Chondrocyte (in vitro differentiated cells): ENCODE results near the gene ZNF524. TPM values are rescaled to one million over a fixed set of nuclear protein-coding genes. Genes with fewer than 3 reads are reported as not detected.

Source experiments
- DNase-seq: peaks from one replicate; pipeline ENCODE4 v3.0.0; 2021; ENCODE audit warnings: mixed read lengths, low spot score
- H3K27ac Mint-ChIP-seq: one replicate; pipeline ENCODE4 v1.8.0; 2021; ENCODE audit warnings: mild to moderate bottlenecking, moderate library complexity, mixed read lengths; ENCODE audit not compliant: unreplicated experiment
- H3K27me3 Mint-ChIP-seq: 2 replicates; pipeline ENCODE4 v1.8.0; 2021; ENCODE audit warnings: low read depth, mixed read lengths
- H3K36me3 Mint-ChIP-seq: 2 replicates; pipeline ENCODE4 v1.8.0; 2021; ENCODE audit warnings: low read depth, mixed read lengths
- H3K4me1 Mint-ChIP-seq: 2 replicates; pipeline ENCODE4 v1.8.0; 2021; ENCODE audit warnings: low read depth, mild to moderate bottlenecking, mixed read lengths
- H3K4me3 Mint-ChIP-seq: one replicate; pipeline ENCODE4 v1.8.0; 2021; ENCODE audit warnings: mild to moderate bottlenecking, moderate library complexity, mixed read lengths; ENCODE audit not compliant: unreplicated experiment
- H3K9me3 Mint-ChIP-seq: 2 replicates; pipeline ENCODE4 v1.8.0; 2021; ENCODE audit warnings: low read depth, mixed read lengths
- total RNA-seq: library from RNA; stranded (reverse); gene quantifications from 3 replicates; pipeline ENCODE4 v1.2.1, GENCODE V29; 2021
- TF ChIP-seq, protein P1 (sequence below): fragments of 200-600 bp; sonication (generic); IDR thresholded peaks from 2 replicates; pipeline ENCODE4 v1.5.0; 2021; ENCODE audit warnings: antibody characterized with exemption, mild to moderate bottlenecking, moderate library complexity

ZNF524 gene
- total RNA-seq, 1 donor from 2014 or later: 11.0 TPM

DNA sequence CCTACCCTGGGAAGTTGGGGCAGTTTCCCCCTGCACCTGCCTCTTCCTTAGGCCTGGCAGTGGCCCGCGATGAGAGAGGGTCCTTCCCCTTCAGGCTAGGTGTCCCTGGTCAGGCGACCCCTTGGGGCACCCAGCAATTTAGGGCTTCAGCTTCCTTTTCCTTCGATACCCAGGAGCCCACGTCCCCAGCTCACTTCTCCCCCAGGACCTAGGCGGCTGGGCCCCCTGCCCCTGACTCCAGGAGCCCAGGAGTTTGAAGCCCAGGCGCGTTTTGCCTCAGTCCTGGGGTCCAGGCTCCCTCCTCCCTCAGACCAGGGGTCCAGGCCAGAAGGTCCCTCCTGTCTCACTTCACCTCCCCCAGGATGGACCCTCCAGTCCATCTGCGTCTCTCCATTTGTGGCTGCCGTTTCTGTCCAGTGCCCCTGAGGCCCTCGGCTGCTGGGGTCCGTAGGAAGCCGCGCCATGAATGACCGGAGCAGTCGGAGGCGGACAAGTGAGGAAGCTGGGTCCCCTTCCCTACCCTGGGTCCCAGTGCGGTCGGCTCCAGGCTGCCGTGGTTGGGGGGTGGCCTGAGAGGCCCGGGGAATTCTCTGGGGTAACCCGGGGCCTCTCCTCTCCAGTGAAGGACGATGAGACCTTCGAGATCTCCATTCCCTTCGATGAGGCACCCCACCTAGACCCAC lies 48.6 kb downstream of the ZNF524 start:
- peak overlapping the region; percentile 81 for H3K4me3 Mint-ChIP-seq
- H3K27me3 Mint-ChIP-seq: no peaks in the 10 kb centered on the region
- peaks cover 8% of the 10 kb centered on the region for H3K36me3 Mint-ChIP-seq
- no peaks in the 10 kb centered on the region for H3K9me3 Mint-ChIP-seq
- DNase-seq: peak; percentile 87
- H3K27ac Mint-ChIP-seq: peak overlapping the region; percentile 41
- H3K4me1 Mint-ChIP-seq: peaks cover 53% of the 10 kb centered on the region
- TF ChIP-seq, protein P1, sequence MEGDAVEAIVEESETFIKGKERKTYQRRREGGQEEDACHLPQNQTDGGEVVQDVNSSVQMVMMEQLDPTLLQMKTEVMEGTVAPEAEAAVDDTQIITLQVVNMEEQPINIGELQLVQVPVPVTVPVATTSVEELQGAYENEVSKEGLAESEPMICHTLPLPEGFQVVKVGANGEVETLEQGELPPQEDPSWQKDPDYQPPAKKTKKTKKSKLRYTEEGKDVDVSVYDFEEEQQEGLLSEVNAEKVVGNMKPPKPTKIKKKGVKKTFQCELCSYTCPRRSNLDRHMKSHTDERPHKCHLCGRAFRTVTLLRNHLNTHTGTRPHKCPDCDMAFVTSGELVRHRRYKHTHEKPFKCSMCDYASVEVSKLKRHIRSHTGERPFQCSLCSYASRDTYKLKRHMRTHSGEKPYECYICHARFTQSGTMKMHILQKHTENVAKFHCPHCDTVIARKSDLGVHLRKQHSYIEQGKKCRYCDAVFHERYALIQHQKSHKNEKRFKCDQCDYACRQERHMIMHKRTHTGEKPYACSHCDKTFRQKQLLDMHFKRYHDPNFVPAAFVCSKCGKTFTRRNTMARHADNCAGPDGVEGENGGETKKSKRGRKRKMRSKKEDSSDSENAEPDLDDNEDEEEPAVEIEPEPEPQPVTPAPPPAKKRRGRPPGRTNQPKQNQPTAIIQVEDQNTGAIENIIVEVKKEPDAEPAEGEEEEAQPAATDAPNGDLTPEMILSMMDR: no peak

- TF ChIP-seq, protein P1: no peak
These were observed 49.4 kb downstream of the ZNF524 start for GRCh38 chr19:55649268-55650125.

GRCh38 chr19:55650126-55650557 lies 50.1 kb downstream of the ZNF524 start:
- Mint-ChIP-seq H3K4me3 (no peak overlapping the region), H3K9me3 (no peaks in the 10 kb centered on the region), H3K27me3 (no peaks in the 10 kb centered on the region), H3K36me3 (peaks cover 7% of the 10 kb centered on the region), H3K4me1 (peaks cover 43% of the 10 kb centered on the region), H3K27ac (peak overlapping the region; percentile 77)
- no peak for DNase-seq
- TF ChIP-seq, protein P1: no peak

More at GRCh38 chr19:55649268-55650125, 49.4 kb downstream of the ZNF524 start:
- Mint-ChIP-seq H3K4me1 (peaks cover 45% of the 10 kb centered on the region), H3K27ac (peak overlapping the region; percentile 77), H3K36me3 (peaks cover 8% of the 10 kb centered on the region), H3K27me3 (no peaks in the 10 kb centered on the region), H3K9me3 (no peaks in the 10 kb centered on the region), H3K4me3 (peak overlapping the region; percentile 81)
- peak; percentile 74 for DNase-seq

- Mint-ChIP-seq H3K27ac (peak overlapping the region; percentile 33), H3K27me3 (no peaks in the 10 kb centered on the region), H3K9me3 (no peaks in the 10 kb centered on the region), H3K4me3 (no peak overlapping the region), H3K4me1 (peaks cover 38% of the 10 kb centered on the region), H3K36me3 (peaks cover 3% of the 10 kb centered on the region)
- TF ChIP-seq, protein P1: no peak
- DNase-seq: peak; percentile 92
These were observed 50.6 kb downstream of the ZNF524 start for GRCh38 chr19:55650602-55651230.

DNA sequence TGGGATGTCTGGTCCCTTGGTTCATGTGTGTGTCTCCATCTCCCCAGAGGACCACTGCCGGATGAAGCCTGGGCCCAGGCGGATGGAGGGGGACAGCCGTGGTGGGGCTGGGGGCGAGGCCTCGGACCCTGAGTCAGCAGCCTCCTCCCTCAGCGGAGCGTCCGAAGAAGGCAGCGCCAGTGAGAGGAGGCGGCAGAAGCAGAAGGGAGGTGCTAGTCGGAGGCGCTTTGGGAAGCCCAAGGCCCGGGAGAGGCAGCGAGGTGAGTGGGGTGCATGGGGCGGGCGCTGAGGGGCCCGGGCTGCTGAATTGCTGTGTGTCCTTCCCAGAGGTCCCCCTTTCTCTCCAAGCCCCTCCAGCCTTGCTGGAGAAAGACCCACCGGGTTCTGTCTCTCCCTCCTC lies 51.1 kb downstream of the ZNF524 start:
- no peaks in the 10 kb centered on the region for H3K9me3 Mint-ChIP-seq
- H3K27me3 Mint-ChIP-seq: no peaks in the 10 kb centered on the region
- peak; percentile 83 for DNase-seq
- TF ChIP-seq, protein P1: no peak
- peaks cover 3% of the 10 kb centered on the region for H3K36me3 Mint-ChIP-seq
- H3K4me1 Mint-ChIP-seq: peaks cover 42% of the 10 kb centered on the region
- no peak overlapping the region for H3K4me3 Mint-ChIP-seq
- H3K27ac Mint-ChIP-seq: no peak overlapping the region
